ENCODE data around the gene PDGFA.

PDGFA gene

DNA sequence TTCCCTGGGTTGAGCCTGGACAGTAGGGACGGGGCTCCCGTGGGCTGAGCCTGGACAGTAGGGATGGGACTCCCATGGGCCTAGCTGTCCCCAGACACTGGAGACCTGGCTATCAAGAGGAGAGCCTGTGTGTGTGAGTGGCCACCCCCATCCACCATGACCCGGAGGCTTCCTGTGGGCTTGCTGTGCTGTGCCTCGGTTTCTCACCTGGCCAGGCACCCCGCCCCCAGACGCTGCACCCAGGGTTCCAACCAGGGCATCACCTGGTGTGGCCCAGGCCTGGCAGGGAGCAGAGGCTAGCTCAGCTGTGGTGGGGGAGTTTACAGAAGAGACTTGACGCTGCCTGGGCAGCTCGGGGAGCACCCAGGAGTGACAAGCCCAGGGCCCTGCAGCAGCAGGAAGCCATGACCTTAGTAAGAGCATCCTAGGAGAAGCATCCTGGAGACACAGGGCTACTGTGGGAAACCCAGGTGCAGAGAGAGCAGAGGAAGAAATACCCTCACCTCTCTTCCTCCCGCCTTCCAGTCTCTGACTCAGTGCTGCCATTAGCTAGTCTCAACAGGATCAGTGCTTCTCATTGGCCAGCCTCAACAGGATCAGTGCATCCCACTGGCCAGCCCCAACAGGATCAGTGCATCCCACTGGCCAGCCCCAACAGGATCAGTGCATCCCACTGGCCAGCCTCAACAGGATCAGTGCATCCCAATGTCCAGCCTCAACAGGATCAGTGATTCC, 61.0 kb downstream of the PDGFA start:
- POLR2A ChIA-PET = no interaction called here
- DNase-seq (ENCODE audit: extremely low spot score) = no peak
- TF ChIP-seq, protein P1, sequence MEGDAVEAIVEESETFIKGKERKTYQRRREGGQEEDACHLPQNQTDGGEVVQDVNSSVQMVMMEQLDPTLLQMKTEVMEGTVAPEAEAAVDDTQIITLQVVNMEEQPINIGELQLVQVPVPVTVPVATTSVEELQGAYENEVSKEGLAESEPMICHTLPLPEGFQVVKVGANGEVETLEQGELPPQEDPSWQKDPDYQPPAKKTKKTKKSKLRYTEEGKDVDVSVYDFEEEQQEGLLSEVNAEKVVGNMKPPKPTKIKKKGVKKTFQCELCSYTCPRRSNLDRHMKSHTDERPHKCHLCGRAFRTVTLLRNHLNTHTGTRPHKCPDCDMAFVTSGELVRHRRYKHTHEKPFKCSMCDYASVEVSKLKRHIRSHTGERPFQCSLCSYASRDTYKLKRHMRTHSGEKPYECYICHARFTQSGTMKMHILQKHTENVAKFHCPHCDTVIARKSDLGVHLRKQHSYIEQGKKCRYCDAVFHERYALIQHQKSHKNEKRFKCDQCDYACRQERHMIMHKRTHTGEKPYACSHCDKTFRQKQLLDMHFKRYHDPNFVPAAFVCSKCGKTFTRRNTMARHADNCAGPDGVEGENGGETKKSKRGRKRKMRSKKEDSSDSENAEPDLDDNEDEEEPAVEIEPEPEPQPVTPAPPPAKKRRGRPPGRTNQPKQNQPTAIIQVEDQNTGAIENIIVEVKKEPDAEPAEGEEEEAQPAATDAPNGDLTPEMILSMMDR (IDR thresholded peaks at IDR 0.05; ENCODE audit: control extremely low read depth, extremely low read depth, low read depth, missing control alignments) = no peak
- CTCF ChIA-PET = no interaction called here

DNA sequence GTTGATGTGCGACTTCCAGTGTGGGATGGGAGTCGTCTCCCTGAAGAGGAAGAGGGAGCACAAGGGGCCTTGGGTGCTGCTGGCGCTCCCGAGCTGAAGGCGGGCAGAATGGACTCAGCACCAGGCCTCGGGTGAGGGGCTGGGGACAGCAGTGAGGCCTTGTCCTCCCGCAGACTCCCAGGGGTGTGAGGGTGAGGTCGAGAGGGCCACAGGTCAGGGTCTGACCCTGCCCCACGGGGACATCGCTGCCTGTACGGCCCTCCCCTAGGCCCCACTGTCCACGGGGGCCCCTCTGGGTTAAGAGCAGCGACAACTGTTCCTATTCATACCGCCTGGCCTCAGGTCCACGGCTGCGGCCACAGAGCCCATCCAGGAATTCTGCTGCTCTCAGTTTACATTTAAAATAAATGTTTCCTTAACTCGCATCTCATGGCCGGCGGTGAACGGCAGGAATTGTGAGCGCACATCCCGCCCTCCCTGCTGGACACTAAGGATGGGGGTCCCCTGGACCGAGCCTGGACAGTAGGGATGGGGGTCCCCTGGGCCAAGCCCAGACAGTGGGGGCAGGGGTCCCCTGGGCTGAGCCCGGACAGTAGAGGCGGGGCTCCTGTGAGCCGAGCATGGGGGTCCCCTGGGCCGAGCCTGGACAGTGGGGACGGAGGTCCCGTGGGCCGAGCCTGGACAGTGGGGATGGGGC, 61.7 kb downstream of the PDGFA start:
- POLR2A ChIA-PET = no interaction called here
- CTCF ChIA-PET = no interaction called here
- DNase-seq (ENCODE audit: extremely low spot score) = no peak
- TF ChIP-seq, protein P1 (IDR thresholded peaks at IDR 0.05; ENCODE audit: control extremely low read depth, extremely low read depth, low read depth, missing control alignments) = no peak

DNA sequence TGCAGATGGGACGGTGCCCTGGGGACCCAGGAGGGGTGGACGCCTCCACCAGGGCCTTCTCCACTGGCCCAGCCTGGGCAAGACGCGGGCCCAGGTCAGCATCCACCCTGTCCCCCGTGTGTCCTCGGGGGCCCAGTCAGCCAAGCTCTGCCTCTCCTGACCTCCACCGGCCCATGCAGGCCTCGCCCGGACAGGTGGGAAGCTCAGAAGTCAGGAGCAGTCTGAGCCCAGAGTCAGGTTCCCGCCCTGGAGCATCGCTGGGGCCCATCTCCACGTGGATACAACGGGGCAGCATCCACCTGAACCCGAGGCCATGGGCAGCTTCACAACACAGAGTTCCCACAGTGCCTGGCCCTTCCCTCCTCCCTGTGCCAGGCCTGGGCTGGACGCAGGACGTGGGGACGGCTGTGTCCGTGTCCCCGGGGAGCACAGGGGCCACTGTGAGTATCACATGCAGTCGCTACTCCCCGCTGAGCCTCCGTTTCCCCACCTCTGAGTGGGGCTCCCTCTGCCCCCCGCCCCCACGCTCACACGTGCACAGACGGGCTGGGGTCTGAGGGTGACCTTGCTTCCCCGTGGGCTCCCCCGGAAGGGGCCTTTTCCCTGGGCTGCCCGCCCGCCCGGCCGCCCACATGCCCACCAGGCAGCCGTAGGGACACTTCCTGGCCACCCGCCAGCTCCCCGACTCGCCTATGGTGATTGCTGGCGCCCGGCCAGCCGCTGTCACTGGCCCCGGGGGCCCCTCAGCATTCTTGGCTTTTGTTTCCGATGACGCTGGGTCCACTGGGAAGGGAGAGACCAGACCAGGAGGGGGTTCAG, 64.3 kb downstream of the PDGFA start:
- DNase-seq (ENCODE audit: extremely low spot score) = no peak
- POLR2A ChIA-PET = no interaction called here
- CTCF ChIA-PET = no interaction called here

DNA sequence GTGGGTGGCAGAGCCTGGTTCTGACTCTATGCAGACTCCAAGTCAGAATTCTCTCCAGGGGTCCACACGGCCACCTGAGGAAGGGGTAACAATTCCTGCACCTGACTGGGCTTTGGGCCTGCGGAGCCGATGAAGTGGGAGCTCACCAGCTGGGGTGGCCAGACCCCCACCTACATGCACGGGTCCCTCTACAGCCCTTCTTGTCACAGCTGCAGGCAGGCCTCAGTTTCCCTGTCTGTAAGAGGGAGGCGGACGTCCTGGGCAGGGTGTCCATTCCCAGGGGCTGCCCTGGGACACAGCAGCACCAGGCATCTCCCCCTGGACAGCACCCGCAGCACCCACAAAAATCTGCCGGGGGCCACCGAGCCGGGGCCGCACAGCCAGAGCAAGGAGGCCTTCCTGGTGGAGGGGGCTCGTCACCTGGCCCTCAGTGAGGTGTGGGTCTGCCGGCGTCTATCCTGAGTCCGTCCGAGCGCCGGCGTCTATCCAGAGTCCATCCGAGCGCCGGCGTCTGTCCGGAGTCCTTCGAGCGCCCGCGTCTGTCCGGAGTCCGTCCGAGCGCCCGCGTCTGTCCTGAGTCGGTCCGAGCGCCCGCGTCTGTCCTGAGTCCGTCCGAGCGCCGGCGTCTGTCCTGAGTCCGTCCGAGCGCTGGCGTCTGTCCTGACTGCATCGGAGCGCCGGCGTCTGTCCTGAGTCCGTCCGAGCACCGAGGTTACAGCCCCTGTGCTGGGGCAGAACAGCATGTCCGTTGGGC, 65.1 kb downstream of the PDGFA start:
- TF ChIP-seq, protein P1 (IDR thresholded peaks at IDR 0.05; ENCODE audit: control extremely low read depth, extremely low read depth, low read depth, missing control alignments) = no peak
- DNase-seq (ENCODE audit: extremely low spot score) = no peak
- ChIA-PET POLR2A (no interaction called here), CTCF (no interaction called here)

More for the DNA sequence above, 64.3 kb downstream of the PDGFA start:
- TF ChIP-seq, protein P1 (IDR thresholded peaks at IDR 0.05; ENCODE audit: control extremely low read depth, extremely low read depth, low read depth, missing control alignments) = no peak

DNA sequence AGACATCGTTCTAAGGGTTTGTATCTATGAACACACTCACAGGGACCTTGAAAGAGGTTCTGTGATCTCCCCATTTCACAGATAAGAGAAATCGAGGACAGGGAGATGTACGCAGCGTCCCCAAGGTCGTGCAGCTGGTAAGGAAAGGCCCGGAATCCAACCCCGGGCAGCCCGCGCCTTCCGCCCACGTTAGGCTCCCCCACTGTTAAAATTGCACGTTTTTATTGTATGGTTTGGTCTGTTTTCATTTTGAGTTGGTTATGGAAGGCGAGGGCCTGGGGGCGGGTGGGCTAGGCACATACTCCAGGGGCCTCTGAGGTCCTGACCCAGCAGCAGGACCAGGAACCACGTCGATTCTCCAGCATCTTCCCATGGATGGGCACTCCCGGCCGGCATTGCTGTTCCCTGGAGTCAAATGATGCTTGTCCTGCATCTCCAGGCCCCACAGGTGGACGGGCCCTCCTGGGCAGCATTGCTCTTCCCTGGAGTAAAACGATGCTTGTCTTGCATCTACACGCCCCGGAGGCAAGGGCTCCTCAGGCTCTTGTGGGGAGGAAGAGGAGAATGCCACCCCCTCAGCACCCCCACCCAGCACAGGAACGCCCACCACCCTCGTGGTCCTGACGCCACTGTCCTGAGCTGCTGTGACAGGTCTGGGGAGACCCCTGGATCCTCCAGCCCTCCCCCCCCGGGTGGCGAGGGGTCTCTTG, 65.9 kb downstream of the PDGFA start:
- ChIA-PET CTCF (no interaction called here), POLR2A (no interaction called here)
- DNase-seq (ENCODE audit: extremely low spot score) = no peak
- TF ChIP-seq, protein P1 (IDR thresholded peaks at IDR 0.05; ENCODE audit: control extremely low read depth, extremely low read depth, low read depth, missing control alignments) = no peak

Measured in GM10248 (cell line).